ENCODE results near the gene PDE10A.

Gene PDE10A

DNA sequence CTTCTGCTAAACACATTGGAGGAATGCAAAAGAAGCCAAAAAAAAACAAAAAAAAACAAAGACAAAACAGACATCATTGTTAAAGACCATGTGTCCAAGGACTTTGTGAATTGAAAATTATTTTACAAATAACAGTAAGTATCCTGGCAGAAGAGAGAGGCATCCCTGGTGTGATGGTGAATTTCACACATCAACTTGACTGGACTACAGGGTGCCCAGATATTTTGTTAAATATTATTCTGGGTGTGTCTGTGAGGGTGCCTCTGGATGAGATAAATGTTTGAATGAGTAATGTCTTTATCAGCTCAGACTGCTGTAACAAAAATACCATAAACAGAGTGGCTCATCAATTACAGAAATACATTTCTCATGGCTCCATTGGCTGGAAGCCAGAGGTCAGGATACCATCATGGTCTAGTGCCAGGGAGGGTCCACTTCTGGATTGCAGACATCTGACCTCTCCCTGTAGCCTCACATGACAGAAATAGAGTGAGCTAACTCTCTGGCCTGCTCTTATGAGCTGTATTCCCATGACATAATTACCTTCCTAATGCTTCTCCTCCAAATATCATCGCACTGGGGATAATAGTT lies 341.4 kb downstream of the PDE10A start:
- DNase-seq, result no peak

DNA sequence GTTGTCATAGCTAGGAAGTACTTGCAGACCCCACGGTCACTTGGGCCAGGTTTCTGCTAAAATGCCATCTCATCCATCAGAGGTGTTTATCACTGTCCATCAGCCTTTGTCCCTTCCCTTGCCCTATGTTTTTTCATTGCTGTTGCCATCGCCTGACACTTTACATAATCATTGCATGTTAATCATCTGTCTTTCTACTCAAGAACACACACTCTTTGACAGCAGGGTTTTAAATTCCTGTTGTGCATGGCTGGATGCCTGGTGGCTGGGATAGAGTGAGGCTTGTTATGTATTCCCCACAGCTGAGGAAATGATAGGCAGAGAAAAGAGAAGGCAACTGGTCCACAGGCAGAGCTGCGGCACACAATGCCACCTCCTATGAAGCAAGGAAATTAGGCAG lies 341.9 kb downstream of the PDE10A start:
- DNase-seq, result no peak

DNA sequence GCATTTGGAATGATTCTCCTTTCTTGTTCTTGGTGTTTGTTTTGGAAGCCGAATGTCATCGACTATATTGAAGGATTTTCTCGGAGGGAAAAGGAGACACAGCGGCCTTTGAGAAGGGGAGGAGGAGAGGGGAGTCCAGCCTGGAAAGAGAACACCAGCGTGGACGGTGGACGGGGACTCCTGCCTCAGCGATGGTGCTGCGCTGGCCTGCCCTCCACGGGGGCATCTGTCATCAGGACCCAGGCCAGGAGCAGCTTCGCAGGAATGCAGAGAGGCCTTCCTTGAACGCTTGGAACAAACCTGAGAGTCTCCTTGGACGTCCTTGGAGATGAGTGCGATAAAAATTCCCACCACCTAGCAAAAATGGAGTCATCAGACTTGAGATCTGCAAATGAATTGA lies 345.3 kb downstream of the PDE10A start:
- DNase-seq, result no peak

DNA sequence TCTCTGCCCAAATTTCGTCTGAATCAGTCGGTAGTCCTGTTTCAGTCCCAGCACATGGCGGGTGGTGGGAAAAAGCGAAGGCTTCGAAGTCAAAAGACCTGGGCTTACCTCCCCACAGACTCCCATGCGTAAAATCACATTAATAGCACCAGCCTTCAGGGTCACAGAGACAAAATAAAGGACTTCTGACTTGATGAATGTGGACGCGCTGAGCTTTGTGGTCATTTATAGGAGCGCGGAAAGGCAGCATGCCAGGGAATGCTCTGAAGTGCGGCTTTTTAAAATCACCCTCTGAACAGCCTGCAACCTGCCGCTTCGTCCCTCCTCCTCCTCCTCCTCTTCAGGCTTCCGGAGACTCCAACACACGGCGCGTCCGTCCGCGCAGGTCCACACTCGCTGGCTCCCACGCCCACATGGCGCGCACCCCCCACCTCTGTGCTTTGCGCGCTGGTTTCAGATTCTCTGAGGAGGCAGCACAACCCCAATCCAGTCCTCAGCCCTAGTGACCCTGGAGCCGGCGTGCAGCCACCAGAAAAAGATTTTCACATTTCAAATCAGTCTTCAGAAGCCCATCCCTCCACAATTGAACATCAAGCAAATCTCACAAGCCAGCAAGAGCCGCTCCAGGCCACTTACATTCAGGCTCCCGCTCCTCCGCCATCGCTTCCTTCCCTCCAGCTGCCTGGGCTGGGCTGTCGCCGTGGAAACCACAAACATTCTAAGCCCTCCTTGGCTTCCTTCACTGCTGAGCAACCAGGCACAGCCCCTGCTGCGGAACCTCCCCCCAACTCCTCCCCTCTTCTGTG lies 353.9 kb downstream of the PDE10A start, which contains the start of gene C6orf118:
C6orf118 (minus strand) TSS at position 680 of the 806 bp plus-strand sequence; CDS start at position 661, 19 bp downstream.
- peak; percentile 64 for DNase-seq

DNA sequence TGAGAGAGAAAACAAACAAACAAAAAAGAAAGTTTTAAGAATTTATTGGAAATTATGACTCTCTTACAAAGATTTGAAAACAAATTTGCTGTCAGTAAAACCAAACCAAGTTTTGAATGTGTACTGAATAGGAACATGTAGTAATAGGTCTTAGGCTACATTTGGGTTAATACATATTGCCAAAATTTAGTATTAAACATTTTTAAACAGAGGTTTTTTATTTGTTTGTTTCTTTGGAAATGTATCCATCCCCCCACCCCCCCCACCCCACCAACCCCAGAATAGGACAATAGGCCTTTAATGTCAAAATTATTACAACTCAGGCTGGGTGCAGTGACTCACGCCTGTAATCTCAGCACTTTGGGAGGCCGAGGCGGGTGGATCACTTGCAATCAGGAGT lies 356.1 kb downstream of the PDE10A start:
- no peak for DNase-seq

DNA sequence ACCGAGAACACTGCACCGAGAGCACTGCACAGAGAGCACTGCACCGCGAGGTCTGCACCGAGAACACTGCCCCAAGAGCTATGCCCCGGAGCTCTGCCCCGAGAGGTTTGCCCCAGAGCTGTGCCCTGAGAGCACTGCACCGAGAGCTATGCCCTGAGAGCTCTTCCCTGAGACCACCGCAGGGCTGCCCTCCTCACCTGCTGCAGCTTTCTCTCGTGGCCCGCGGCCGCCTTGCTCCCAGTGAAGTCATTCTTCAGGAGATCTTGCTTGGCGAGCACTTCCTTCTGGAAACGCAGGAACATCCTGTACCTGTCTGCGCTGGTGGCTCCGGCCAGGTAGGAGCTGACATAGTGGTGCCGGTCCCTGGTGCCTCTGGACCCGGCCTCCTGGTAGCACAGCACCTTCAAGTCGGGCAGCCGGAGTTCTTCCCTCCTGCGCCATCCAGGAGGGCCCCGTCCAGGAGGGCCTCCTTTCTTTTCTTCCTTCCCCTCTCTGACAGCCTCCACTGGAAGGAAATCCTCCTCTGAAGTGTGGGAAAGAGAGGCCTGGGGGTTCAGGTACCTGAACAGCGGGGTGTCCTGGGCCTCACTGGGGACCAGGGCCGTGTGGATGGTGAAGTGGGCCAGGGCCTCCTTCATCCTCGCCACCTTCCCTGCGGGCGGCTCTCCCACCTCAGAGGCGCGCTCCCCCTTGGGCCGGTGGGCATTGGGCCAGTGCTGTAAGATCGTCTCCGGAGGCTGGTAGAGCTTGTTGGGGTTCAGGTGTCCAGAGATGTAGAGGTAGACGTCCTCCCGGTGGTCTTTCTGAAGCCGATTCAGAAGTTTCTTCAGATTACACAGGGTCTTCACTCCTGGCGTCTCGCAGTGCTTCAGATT lies 361.4 kb downstream of the PDE10A start:
- DNase-seq, result no peak

DNA sequence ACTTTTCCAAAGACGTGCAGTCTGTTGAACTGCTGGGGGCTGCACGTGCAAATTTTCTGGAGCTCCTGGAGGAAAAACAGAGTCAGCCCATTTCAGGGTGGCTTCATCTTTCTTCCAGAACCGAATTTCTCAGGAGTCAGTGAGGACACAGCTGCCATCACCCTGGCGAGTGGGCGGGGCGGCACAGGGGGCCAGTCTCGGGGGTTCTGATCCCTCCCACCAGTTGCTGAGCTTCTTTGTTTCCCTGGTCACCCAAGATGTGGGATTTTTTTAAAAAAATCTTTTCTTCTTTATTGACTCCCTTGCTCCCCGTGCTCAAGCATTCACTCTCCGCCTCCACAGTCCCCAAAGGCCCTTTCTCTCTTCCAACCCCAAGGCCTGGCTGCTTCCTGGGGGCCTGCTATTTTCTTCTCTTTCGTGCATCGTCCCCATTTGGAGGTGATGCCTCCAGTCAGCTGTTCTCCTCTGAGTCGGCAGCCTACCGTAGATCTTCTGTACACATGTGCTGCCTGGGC lies 362.6 kb downstream of the PDE10A start:
- no peak for DNase-seq

DNA sequence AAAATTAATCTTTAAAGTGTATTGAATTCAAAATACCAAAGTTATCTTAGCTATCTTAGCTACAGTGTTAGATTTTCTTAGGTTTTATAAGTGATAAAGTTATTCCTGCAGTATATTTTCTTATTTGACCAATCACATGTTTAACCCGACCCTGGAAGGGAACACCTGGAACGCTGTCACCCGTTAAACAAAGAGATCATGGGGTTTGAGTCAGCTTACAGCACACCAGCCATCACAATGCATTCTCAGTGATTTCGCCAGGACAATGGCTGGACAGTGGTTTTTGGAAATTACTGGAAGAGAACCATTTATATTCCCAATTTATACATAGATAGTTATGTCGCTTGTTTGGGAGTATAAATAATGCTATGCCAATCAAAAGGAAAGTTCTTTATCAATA lies 364.2 kb downstream of the PDE10A start:
- DNase-seq, result no peak

DNA sequence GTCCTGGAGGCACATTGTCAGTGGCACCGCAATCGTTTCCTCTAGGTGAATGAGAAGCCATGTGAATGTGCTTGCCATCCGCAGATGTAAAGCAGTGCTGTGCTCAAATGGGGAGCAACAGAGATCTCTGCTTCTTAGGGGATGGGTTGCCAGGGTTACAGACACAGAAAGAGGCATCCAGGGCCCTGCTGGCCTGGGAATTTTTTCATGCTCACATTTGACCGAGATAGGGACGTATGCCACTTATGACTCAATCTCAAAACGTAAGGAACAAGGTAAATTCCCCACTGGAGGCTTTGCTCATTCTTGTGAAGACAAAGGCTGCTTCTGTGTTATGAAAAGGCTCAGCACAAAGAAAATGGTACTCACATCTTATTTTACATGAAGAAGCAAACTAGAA lies 364.6 kb downstream of the PDE10A start:
- DNase-seq, result no peak

DNA sequence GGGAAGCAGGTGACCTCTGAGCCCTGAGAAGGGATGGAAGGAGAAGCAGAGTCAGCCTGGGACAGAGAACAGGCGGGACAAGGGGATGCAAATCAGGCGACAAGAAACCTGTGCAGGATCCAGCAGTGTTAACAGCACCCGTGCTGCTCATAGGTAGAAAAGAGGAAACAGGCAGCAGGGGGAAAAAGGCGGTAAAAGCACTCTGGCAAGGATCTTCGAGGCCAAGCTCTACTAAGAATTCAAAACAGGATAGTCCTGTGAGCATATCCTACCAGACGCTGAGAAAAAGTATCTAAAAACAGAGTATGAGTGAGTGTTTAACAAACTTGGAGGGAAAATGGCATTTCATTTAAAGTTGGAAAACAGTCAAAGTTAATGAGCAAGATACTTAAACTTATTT lies 370.4 kb downstream of the PDE10A start:
- no peak for DNase-seq

Measured in NCI-H524 treated with DMSO at 0.1 percent for 48 hours (cell line).